OCI-LY1 (cell line): ENCODE data around the gene DDX28.

ENCODE experiments used
- H2AFZ ChIP-seq: fragments of 200-600 bp; sonication (generic), shearing (Covaris generic); 2 replicates; pipeline ENCODE4 v1.6.0; 2014; ENCODE audit warnings: antibody characterized with exemption, mild to moderate bottlenecking, low read length
- H3F3A ChIP-seq: fragments of 200-600 bp; sonication (generic), shearing (Covaris generic); 2 replicates; pipeline ENCODE4 v1.6.0; 2014; ENCODE audit warnings: mild to moderate bottlenecking, antibody characterized with exemption, low read length, moderate library complexity; ENCODE audit not compliant: insufficient read depth
- H3K27ac ChIP-seq: fragments of 200-600 bp; sonication (generic); 2 replicates; pipeline ENCODE4 v1.5.1; 2014; ENCODE audit warnings: low read length, mixed run types, mild to moderate bottlenecking, low read depth; ENCODE audit not compliant: poor library complexity, severe bottlenecking
- H3K27me3 ChIP-seq: fragments of 200-600 bp; sonication (generic); 2 replicates; pipeline ENCODE4 v1.6.0; 2014; ENCODE audit warnings: antibody characterized with exemption, mild to moderate bottlenecking, low read length, moderate library complexity; ENCODE audit not compliant: insufficient read depth
- H3K36me3 ChIP-seq: fragments of 200-600 bp; sonication (generic); 2 replicates; pipeline ENCODE4 v1.6.1; 2014; ENCODE audit warnings: mild to moderate bottlenecking, antibody characterized with exemption, low read length, moderate library complexity, mixed read lengths; ENCODE audit not compliant: insufficient read depth
- H3K4me1 ChIP-seq: fragments of 200-600 bp; sonication (generic); 2 replicates; pipeline ENCODE4 v1.5.1; 2014; ENCODE audit warnings: mild to moderate bottlenecking, low read length, moderate library complexity; ENCODE audit not compliant: insufficient read depth, severe bottlenecking
- H3K4me2 ChIP-seq: fragments of 200-600 bp; sonication (generic), shearing (Covaris generic); 2 replicates; pipeline ENCODE4 v1.6.1; 2014; ENCODE audit warnings: low read length
- H3K4me3 ChIP-seq: fragments of 200-600 bp; sonication (generic); 2 replicates; pipeline ENCODE4 v1.5.1; 2014; ENCODE audit warnings: low read length, low read depth, mild to moderate bottlenecking, mixed read lengths; ENCODE audit not compliant: poor library complexity, severe bottlenecking
- H3K79me2 ChIP-seq: fragments of 200-600 bp; shearing (Covaris generic); 2 replicates; pipeline ENCODE4 v1.6.1; 2016; ENCODE audit warnings: mixed run types, low read length, mixed read lengths; ENCODE audit not compliant: insufficient read depth
- H3K9ac ChIP-seq: fragments of 200-600 bp; sonication (generic), shearing (Covaris generic); 2 replicates; pipeline ENCODE4 v1.6.1; 2014; ENCODE audit warnings: mild to moderate bottlenecking, low read length, mixed read lengths
- H3K9me2 ChIP-seq: fragments of 200-600 bp; sonication (generic), shearing (Covaris generic); 2 replicates; pipeline ENCODE4 v1.6.1; 2014; ENCODE audit warnings: low read depth, mild to moderate bottlenecking, low read length, mixed read lengths
- H3K9me3 ChIP-seq: fragments of 200-600 bp; shearing (Covaris generic); 2 replicates; pipeline ENCODE4 v1.6.1; 2014; ENCODE audit warnings: low read length, mixed read lengths
- H4K20me1 ChIP-seq: fragments of 200-600 bp; sonication (generic), shearing (Covaris generic); 2 replicates; pipeline ENCODE4 v1.6.0; 2016; ENCODE audit warnings: mild to moderate bottlenecking, low read length; ENCODE audit not compliant: insufficient read depth
- EZH2 ChIP-seq: fragments of 200-600 bp; sonication (generic), shearing (Covaris generic); IDR thresholded peaks from 2 replicates; pipeline ENCODE4 v1.8.0; 2017; ENCODE audit warnings: borderline replicate concordance, mixed run types, mild to moderate bottlenecking, antibody characterized with exemption, low read length, moderate library complexity, mixed read lengths
- TF ChIP-seq, protein P1 (sequence below): fragments of 200-600 bp; sonication (generic), shearing (Covaris generic); IDR thresholded peaks from 2 replicates; pipeline ENCODE4 v1.5.1; 2017; ENCODE audit warnings: mild to moderate bottlenecking, antibody characterized with exemption, low read length, moderate library complexity, mixed read lengths

Gene DDX28

DNA sequence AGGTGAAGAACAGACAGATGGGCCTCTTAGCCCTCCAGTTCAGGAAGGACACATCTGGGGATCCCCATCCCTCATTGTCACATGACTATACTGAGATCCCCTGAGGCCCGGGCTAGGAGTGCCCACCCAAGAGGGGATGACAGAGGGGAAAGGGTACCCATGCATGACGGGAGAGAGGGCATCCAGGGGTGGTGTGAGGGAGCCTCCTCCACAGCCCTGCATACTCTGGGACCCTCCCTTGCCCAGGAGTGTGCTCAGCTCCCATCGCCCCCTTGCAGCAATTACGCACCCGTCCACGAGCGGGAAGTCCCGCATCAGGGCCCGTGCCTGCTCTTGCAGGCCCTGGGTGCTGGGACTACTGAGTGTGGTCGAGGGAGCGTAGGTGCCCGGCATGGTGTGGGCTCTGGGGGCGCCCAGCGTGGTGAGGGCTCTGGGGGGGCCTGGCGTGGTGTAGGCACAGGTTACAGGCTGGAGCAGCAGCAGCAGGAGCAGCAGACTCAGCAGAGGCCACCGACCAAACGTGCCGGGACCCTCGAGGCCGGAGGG is 30.3 kb downstream of the DDX28 start:
- H3K27ac ChIP-seq, result no peak overlapping the region

DNA sequence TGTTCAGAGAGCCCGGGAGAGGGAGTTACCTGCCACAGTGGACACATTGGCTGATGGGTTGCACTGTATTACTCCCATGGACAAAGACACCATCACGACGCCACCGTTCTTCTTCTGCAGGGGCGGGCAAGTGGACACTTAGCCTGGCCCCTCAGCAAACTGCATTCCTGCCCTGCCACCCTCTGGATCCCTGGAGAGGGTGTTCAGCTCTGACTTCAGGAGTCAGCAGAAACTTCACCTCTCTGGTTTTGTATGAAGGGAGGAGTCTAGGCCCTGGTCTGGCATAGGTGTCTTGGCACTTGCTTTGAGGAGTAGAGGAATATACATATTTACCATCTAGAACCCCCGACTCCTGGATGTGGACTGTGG is 33.0 kb downstream of the DDX28 start:
- TF ChIP-seq EZH2, result no peak
- TF ChIP-seq, protein P1, sequence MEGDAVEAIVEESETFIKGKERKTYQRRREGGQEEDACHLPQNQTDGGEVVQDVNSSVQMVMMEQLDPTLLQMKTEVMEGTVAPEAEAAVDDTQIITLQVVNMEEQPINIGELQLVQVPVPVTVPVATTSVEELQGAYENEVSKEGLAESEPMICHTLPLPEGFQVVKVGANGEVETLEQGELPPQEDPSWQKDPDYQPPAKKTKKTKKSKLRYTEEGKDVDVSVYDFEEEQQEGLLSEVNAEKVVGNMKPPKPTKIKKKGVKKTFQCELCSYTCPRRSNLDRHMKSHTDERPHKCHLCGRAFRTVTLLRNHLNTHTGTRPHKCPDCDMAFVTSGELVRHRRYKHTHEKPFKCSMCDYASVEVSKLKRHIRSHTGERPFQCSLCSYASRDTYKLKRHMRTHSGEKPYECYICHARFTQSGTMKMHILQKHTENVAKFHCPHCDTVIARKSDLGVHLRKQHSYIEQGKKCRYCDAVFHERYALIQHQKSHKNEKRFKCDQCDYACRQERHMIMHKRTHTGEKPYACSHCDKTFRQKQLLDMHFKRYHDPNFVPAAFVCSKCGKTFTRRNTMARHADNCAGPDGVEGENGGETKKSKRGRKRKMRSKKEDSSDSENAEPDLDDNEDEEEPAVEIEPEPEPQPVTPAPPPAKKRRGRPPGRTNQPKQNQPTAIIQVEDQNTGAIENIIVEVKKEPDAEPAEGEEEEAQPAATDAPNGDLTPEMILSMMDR, result no peak
- Histone ChIP-seq H3K9me2 (no peaks in the 10 kb centered on the region), H3K4me2 (no peak overlapping the region)

More for the DNA sequence above, 30.3 kb downstream of the DDX28 start:
- Histone ChIP-seq H3K9me2 (no peaks in the 10 kb centered on the region), H3K9me3 (no peaks in the 10 kb centered on the region), H3F3A (no peaks in the 10 kb centered on the region), H3K4me3 (peak overlapping the region; percentile 44), H3K36me3 (no peaks in the 10 kb centered on the region), H3K79me2 (no peaks in the 10 kb centered on the region), H3K9ac (peak overlapping the region; percentile 20; the same call in 1 of the 2 replicates), H3K4me2 (peak overlapping the region; percentile 64), H2AFZ (no peak overlapping the region), H4K20me1 (no peaks in the 10 kb centered on the region), H3K27me3 (no peaks in the 10 kb centered on the region), H3K4me1 (peaks cover 15% of the 10 kb centered on the region)
- TF ChIP-seq EZH2, result no peak
- TF ChIP-seq, protein P1, result no peak

GRCh38 chr16:67989322-67990017 is 33.6 kb downstream of the DDX28 start:
- no peak overlapping the region for H3K27ac ChIP-seq
- H3F3A ChIP-seq, result no peaks in the 10 kb centered on the region
- no peaks in the 10 kb centered on the region for H3K36me3 ChIP-seq
- no peaks in the 10 kb centered on the region for H3K9me3 ChIP-seq
- no peak overlapping the region for H3K4me3 ChIP-seq
- no peak for TF ChIP-seq EZH2
- TF ChIP-seq, protein P1, result no peak
- H3K9ac ChIP-seq, result no peak overlapping the region
- H3K9me2 ChIP-seq, result no peaks in the 10 kb centered on the region
- no peaks in the 10 kb centered on the region for H3K79me2 ChIP-seq
- no peaks in the 10 kb centered on the region for H4K20me1 ChIP-seq
- H3K4me1 ChIP-seq, result peaks cover 21% of the 10 kb centered on the region
- no peak overlapping the region for H3K4me2 ChIP-seq
- no peaks in the 10 kb centered on the region for H3K27me3 ChIP-seq
- no peak overlapping the region for H2AFZ ChIP-seq

More for the DNA sequence above, 33.0 kb downstream of the DDX28 start:
- no peaks in the 10 kb centered on the region for H3K27me3 ChIP-seq
- no peaks in the 10 kb centered on the region for H3K36me3 ChIP-seq
- no peak overlapping the region for H3K27ac ChIP-seq
- no peaks in the 10 kb centered on the region for H3F3A ChIP-seq
- no peaks in the 10 kb centered on the region for H3K79me2 ChIP-seq
- no peak overlapping the region for H3K9ac ChIP-seq
- H3K4me1 ChIP-seq, result peaks cover 16% of the 10 kb centered on the region
- no peak overlapping the region for H3K4me3 ChIP-seq
- no peaks in the 10 kb centered on the region for H3K9me3 ChIP-seq
- H2AFZ ChIP-seq, result no peak overlapping the region
- no peaks in the 10 kb centered on the region for H4K20me1 ChIP-seq
